ENCODE results near the gene USP27X.

USP27X gene

GRCh38 chrX:49930039-49930438, 50.8 kb downstream of the USP27X start:
- no peak for TF ChIP-seq CTCF (IDR thresholded peaks at IDR 0.05; ENCODE audit: low read depth, low read length)
- Histone ChIP-seq H3K4me3 (ENCODE audit: low read depth, low read length) (no peak overlapping the region), H3K4me1 (no peaks in the 10 kb centered on the region), H3K9me3 (no peaks in the 10 kb centered on the region), H3K27me3 (no peaks in the 10 kb centered on the region), H3K36me3 (peaks cover 18% of the 10 kb centered on the region)
- DNase-seq = no peak
